PC-9 (cell line): ENCODE data around the gene LAMTOR5.

Source experiments
- CTCF ChIP-seq: fragments of 200-600 bp; sonication (generic); conservative IDR thresholded peaks from 2 replicates; pipeline ENCODE4 v1.6.1; 2017; ENCODE audit warnings: mixed run types, antibody characterized with exemption, mild to moderate bottlenecking, moderate library complexity
- EZH2 ChIP-seq: fragments of 200-600 bp; sonication (generic); IDR thresholded peaks from 2 replicates; pipeline ENCODE4 v1.8.0; 2017; ENCODE audit warnings: antibody characterized with exemption, low read depth

GRCh38 chr1:110440877-110441276 is 33.4 kb upstream of the LAMTOR5 start:
- no peak for TF ChIP-seq CTCF
- no peak for TF ChIP-seq EZH2
